Kidney (tissue), 14 donors: ENCODE results near the gene ARNT2. TPM values are rescaled to one million over a fixed set of nuclear protein-coding genes. Genes with fewer than 3 reads are reported as not detected.

Experiments
- DNase-seq, 5 donors: peaks; one replicate each; pipeline ENCODE4 v3.0.0-alpha.2; 2013 to 2020
- FAIRE-seq: peaks from 2 replicates; lab custom pipeline; 2012; peaks lifted over from hg19 to GRCh38; lab: Jason Lieb, UNC
- H3K27ac ChIP-seq, 2 donors: one replicate each; pipeline ENCODE4 v1.7.0; 2013; ENCODE audit warnings: low read depth in 2 of 2, low read length in 2 of 2, inconsistent platforms in 1 of 2
- H3K27me3 ChIP-seq: one replicate; pipeline ENCODE4 v1.7.1; 2013; ENCODE audit warnings: low read length, inconsistent platforms; ENCODE audit not compliant: control insufficient read depth, insufficient read depth
- H3K36me3 ChIP-seq, 3 donors: one replicate each; pipeline versions ENCODE4 v1.7.0 to v1.7.1; 2013; ENCODE audit warnings: low read length in 3 of 3, control low read depth in 1 of 3, inconsistent platforms in 1 of 3; ENCODE audit not compliant: insufficient read depth in 3 of 3, control insufficient read depth in 2 of 3
- H3K4me1 ChIP-seq, 3 donors: one replicate each; pipeline versions ENCODE4 v1.7.0 to v1.7.1; 2013; ENCODE audit warnings: low read length in 3 of 3, inconsistent platforms in 1 of 3, low read depth in 1 of 3; ENCODE audit not compliant: control insufficient read depth in 2 of 3, insufficient read depth in 2 of 3
- H3K4me3 ChIP-seq, 3 donors: one replicate each; pipeline versions ENCODE4 v1.7.0 to v1.8.1; 2013; ENCODE audit warnings: low read length in 3 of 3, control low read depth in 1 of 3, inconsistent platforms in 1 of 3
- H3K9ac ChIP-seq, 3 donors: one replicate each; pipeline versions ENCODE4 v1.7.0 to v1.7.1; 2013; ENCODE audit warnings: low read length in 3 of 3, control low read depth in 1 of 3, inconsistent platforms in 1 of 3
- H3K9me3 ChIP-seq, 3 donors: one replicate each; pipeline versions ENCODE4 v1.7.0 to v1.7.1; 2013; ENCODE audit warnings: low read length in 3 of 3, control low read depth in 1 of 3, inconsistent platforms in 1 of 3; ENCODE audit not compliant: control insufficient read depth in 2 of 3, insufficient read depth in 1 of 3
- intact Hi-C: fragments of 100-400 bp; cut with DNase I; formaldehyde crosslinking; loops from one replicate; pipeline ENCODE4 v1.11.1; 2022
- polyA plus RNA-seq: library from polyadenylated mRNA; stranded (reverse); fragments of 350-450 nt; fragmentation: Illumina TruSeq; extraction: RNeasy Lipid Tissue Mini Kit (QIAGEN cat#74804); gene quantifications from one replicate; pipeline ENCODE4 v1.2.3, GENCODE V29; 2014; ENCODE audit warnings: low read depth, low replicate concordance; ENCODE audit not compliant: insufficient read depth
- total RNA-seq: library from RNA; stranded (reverse); fragmentation: NEBNext Ultra II Directional; extraction: Animal tissue kit (Norgen Biotek cat#: 25700); gene quantifications from one replicate; pipeline ENCODE4 v1.2.1, GENCODE V29; 2021
- TF ChIP-seq, protein P1 (sequence below): IDR thresholded peaks from 3 replicates; pipeline ENCODE4 v1.5.1; 2012; ENCODE audit warnings: mild to moderate bottlenecking, moderate library complexity, borderline replicate concordance; ENCODE audit not compliant: insufficient read depth; ENCODE audit errors: extremely low read depth
- donor health status: control.
- donor health status: control.
- donor health status: control.
- donor health status: control.
- donor health status: control.
- donor health status: DM: yes; HTN: yes; CAD: no.
- donor health status: Normal renal cell carcinoma (clear cell type).

ARNT2 gene
- total and polyA plus RNA-seq, 2 donors from 2014 or later, result 12.2 to 38.2 TPM

- Histone ChIP-seq H3K9me3 (no peaks in the 10 kb centered on the region), H3K27me3 (no peaks in the 10 kb centered on the region), H3K36me3 (no peaks in the 10 kb centered on the region), H3K9ac (no peak overlapping the region), H3K27ac (no peak overlapping the region), H3K4me3 (no peak overlapping the region), H3K4me1 (peaks cover 7 to 17% (median 9%) of the 10 kb centered on the region in 3 donors)
- TF ChIP-seq, protein P1, sequence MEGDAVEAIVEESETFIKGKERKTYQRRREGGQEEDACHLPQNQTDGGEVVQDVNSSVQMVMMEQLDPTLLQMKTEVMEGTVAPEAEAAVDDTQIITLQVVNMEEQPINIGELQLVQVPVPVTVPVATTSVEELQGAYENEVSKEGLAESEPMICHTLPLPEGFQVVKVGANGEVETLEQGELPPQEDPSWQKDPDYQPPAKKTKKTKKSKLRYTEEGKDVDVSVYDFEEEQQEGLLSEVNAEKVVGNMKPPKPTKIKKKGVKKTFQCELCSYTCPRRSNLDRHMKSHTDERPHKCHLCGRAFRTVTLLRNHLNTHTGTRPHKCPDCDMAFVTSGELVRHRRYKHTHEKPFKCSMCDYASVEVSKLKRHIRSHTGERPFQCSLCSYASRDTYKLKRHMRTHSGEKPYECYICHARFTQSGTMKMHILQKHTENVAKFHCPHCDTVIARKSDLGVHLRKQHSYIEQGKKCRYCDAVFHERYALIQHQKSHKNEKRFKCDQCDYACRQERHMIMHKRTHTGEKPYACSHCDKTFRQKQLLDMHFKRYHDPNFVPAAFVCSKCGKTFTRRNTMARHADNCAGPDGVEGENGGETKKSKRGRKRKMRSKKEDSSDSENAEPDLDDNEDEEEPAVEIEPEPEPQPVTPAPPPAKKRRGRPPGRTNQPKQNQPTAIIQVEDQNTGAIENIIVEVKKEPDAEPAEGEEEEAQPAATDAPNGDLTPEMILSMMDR, result no peak
- DNase-seq (no peak), FAIRE-seq (no peak)
- intact Hi-C loops, result no loop called here
These were observed 91.9 kb downstream of the ARNT2 start for GRCh38 chr15:80496096-80496495.

DNA sequence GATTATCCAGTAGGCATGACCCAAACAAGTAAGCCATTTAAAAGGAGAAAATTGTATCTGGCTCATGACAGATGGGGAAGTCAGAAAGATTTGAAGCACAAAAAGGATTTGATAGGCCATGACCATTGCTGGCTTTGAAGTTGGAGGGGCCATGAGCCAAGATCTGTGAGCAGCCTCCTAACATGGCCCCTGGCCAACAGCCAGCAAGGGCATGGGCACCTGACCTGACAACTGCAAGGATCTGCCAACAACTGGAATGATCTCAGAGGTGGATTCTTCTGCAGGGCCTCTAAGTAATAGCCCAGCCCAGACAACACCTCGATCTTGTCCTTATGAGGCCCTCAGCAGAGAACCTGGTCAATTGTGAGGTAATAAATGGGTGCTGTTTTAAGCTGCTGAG is 93.0 kb downstream of the ARNT2 start:
- Histone ChIP-seq H3K36me3 (no peaks in the 10 kb centered on the region), H3K4me1 (peaks cover 7 to 17% (median 9%) of the 10 kb centered on the region in 3 donors), H3K27me3 (no peaks in the 10 kb centered on the region), H3K4me3 (no peak overlapping the region), H3K9ac (no peak overlapping the region), H3K9me3 (no peaks in the 10 kb centered on the region), H3K27ac (no peak overlapping the region)
- intact Hi-C loops, result no loop called here
- DNase-seq (no peak), FAIRE-seq (no peak)
- TF ChIP-seq, protein P1, result no peak

- FAIRE-seq (no peak), DNase-seq (no peak)
- intact Hi-C loops, result no loop called here
- H3K27me3 ChIP-seq, result no peaks in the 10 kb centered on the region
- H3K4me1 ChIP-seq, result peaks cover 7 to 15% (median 7%) of the 10 kb centered on the region in 3 donors
- no peak overlapping the region for H3K9ac ChIP-seq
- TF ChIP-seq, protein P1, result no peak
- H3K36me3 ChIP-seq, result no peaks in the 10 kb centered on the region
- no peak overlapping the region for H3K4me3 ChIP-seq
- H3K27ac ChIP-seq, result no peak overlapping the region
- no peaks in the 10 kb centered on the region for H3K9me3 ChIP-seq
These were observed 94.5 kb downstream of the ARNT2 start for GRCh38 chr15:80498652-80499051.

- H3K27ac ChIP-seq, result no peak overlapping the region
- no peak for DNase-seq
- no peak for FAIRE-seq
- H3K27me3 ChIP-seq, result no peaks in the 10 kb centered on the region
- no peaks in the 10 kb centered on the region for H3K9me3 ChIP-seq
- TF ChIP-seq, protein P1, result no peak
- no peak overlapping the region for H3K4me3 ChIP-seq
- intact Hi-C loops, result no loop called here
- H3K36me3 ChIP-seq, result peaks cover 0 to 2% (median 0%) of the 10 kb centered on the region in 3 donors
- no peak overlapping the region for H3K9ac ChIP-seq
- H3K4me1 ChIP-seq, result peaks cover 0 to 4% (median 0%) of the 10 kb centered on the region in 3 donors
These were observed 95.8 kb downstream of the ARNT2 start for GRCh38 chr15:80500021-80500420.
